Right ventricle myocardium inferior (tissue), 1 donor: ENCODE measurements around the gene ZNF543. TPM values are rescaled to one million over a fixed set of nuclear protein-coding genes. Genes with fewer than 3 reads are reported as not detected.

ENCODE experiments used
- ATAC-seq: fragments of 200-7000 bp; cut with Tn5 transposase; one replicate; pipeline ENCODE4 v1.9.1; 2020; ENCODE audit warnings: mild to moderate bottlenecking, moderate library complexity
- DNase-seq: peaks from one replicate; pipeline ENCODE4 v3.0.0; 2021; ENCODE audit errors: missing footprints
- intact Hi-C: fragments of 100-400 bp; cut with DNase I; formaldehyde crosslinking; loops from one replicate; pipeline ENCODE4 v1.11.0; 2022
- total RNA-seq: library from RNA; stranded (reverse); fragmentation: NEBNext Ultra II Directional; extraction: Animal tissue kit (Norgen Biotek cat#: 25700); gene quantifications from one replicate; pipeline ENCODE4 v1.2.1, GENCODE V29; 2021
- donor health status: DM: no; HTN: yes; CAD: no; lungs with severe emphysema.

ZNF543 gene
- total RNA-seq, 1 donor from 2014 or later, result 5.3 TPM

GRCh38 chr19:57310792-57311191 is 9.5 kb upstream of the ZNF543 start:
- ATAC-seq, result no peak
- no peak for DNase-seq
- intact Hi-C loops, result no loop called here

- no peak for ATAC-seq
Measured at GRCh38 chr19:57314146-57314545, 6.1 kb upstream of the ZNF543 start.

GRCh38 chr19:57317503-57317902 is 2.8 kb upstream of the ZNF543 start:
- DNase-seq (peak; percentile 31), ATAC-seq (no peak)
- intact Hi-C loops, result no loop called here

More at GRCh38 chr19:57314146-57314545, 6.1 kb upstream of the ZNF543 start:
- intact Hi-C loops, result no loop called here
- DNase-seq, result no peak

- intact Hi-C loops, result loop anchor here (2.0 kb wide), 2 partner anchors 39 to 43 kb away; partner anchors contain the start of genes TRAPPC2B, ZNF460 and ZNF547
- no peak for DNase-seq
- ATAC-seq, result no peak
Measured at GRCh38 chr19:57319869-57320179, 448 bp upstream of the ZNF543 start.

- ATAC-seq, result no peak
Measured at GRCh38 chr19:57321116-57321515, 844 bp downstream of the ZNF543 start.

GRCh38 chr19:57321751-57322150 is 1.5 kb downstream of the ZNF543 start:
- ATAC-seq, result no peak
- intact Hi-C loops, result loop anchor here (2.0 kb wide), 2 partner anchors 41 kb away; partner anchors contain the start of genes TRAPPC2B, ZNF460 and ZNF547
- DNase-seq, result no peak

More at GRCh38 chr19:57321116-57321515, 844 bp downstream of the ZNF543 start:
- intact Hi-C loops, result loop anchor here (2.0 kb wide), 2 partner anchors 40 to 42 kb away; partner anchors contain the start of genes TRAPPC2B, ZNF460 and ZNF547
- DNase-seq, result no peak

- intact Hi-C loops, result no loop called here
- ATAC-seq (no peak), DNase-seq (no peak)
Measured at GRCh38 chr19:57324992-57325391, 4.7 kb downstream of the ZNF543 start.

- no peak for ATAC-seq
- intact Hi-C loops, result no loop called here
- no peak for DNase-seq
Measured at GRCh38 chr19:57327993-57328392, 7.7 kb downstream of the ZNF543 start.

GRCh38 chr19:57334191-57334590 is 13.9 kb downstream of the ZNF543 start:
- intact Hi-C loops, result no loop called here
- DNase-seq, result no peak
- no peak for ATAC-seq

- ATAC-seq (peak; percentile 81), DNase-seq (no peak)
- intact Hi-C loops, result no loop called here
Measured at GRCh38 chr19:57338877-57339276, 18.6 kb downstream of the ZNF543 start.

- ATAC-seq, result no peak
- intact Hi-C loops, result no loop called here
Measured at GRCh38 chr19:57342582-57342981, 22.3 kb downstream of the ZNF543 start.

GRCh38 chr19:57348136-57348535 is 27.9 kb downstream of the ZNF543 start:
- ATAC-seq (no peak), DNase-seq (no peak)
- intact Hi-C loops, result no loop called here

More at GRCh38 chr19:57342582-57342981, 22.3 kb downstream of the ZNF543 start:
- DNase-seq, result no peak

- ATAC-seq, result peak; percentile 99
- intact Hi-C loops, result no loop called here
- peak; percentile 95 for DNase-seq
Measured at GRCh38 chr19:57350877-57351805, 30.9 kb downstream of the ZNF543 start, which contains the start of gene ZNF304. Gene ZNF304, plus strand, starts transcription at chr19:57351271. Its CDS starts 394 bp downstream, at chr19:57351665.

GRCh38 chr19:57351867-57352266 is 31.6 kb downstream of the ZNF543 start:
- intact Hi-C loops, result no loop called here
- no peak for ATAC-seq
- no peak for DNase-seq

- intact Hi-C loops, result no loop called here
- ATAC-seq, result no peak
- DNase-seq, result no peak
Measured at GRCh38 chr19:57355916-57356315, 35.6 kb downstream of the ZNF543 start.

GRCh38 chr19:57357406-57357805 is 37.1 kb downstream of the ZNF543 start:
- intact Hi-C loops, result no loop called here
- ATAC-seq, result no peak
- DNase-seq, result no peak

- DNase-seq, result no peak
- ATAC-seq, result no peak
- intact Hi-C loops, result no loop called here
Measured at GRCh38 chr19:57359300-57359699, 39.0 kb downstream of the ZNF543 start.

- DNase-seq (no peak), ATAC-seq (no peak)
- intact Hi-C loops, result loop anchor here (2.0 kb wide), 1 partner anchor 42 kb away; the partner anchor contains the start of gene ZNF543
Measured at GRCh38 chr19:57362419-57362818, 42.1 kb downstream of the ZNF543 start.

GRCh38 chr19:57362997-57363687 is 42.9 kb downstream of the ZNF543 start, which contains the start of the genes TRAPPC2B and ZNF547:
Gene TRAPPC2B, plus strand, starts transcription at chr19:57363551. Its CDS starts 1,283 bp downstream, at chr19:57364834.
Gene ZNF547, plus strand, starts transcription at chr19:57363551. Its CDS starts 5,005 bp downstream, at chr19:57368556.
- intact Hi-C loops, result loop anchor here (2.0 kb wide), 1 partner anchor 42 kb away; the partner anchor contains the start of gene ZNF543
- ATAC-seq (peak; percentile 97), DNase-seq (peak; percentile 99)
